Amniotic stem cell (primary cell): Measurements from ENCODE around the gene HECA.
"Not testable (repeated sequence)": the region's sequence is repeated elsewhere in the genome, so short reads cannot be mapped to it uniquely, and the experiment has no call there.

Experiments used
- DNase-seq: peaks from one replicate; lab custom pipeline; 2025; lab: John Stamatoyannopoulos, UW

HECA gene

GRCh38 chr6:139134817-139135577, at the start of gene HECA:
TSS of gene HECA (plus strand) at chr6:139135080. CDS start at chr6:139135397, 317 bp downstream.
- DNase-seq, result peak; percentile 81

- DNase-seq, result no peak
These were observed 43.1 kb upstream of the HECA start for GRCh38 chr6:139091826-139092225.

GRCh38 chr6:139099984-139100383, 34.9 kb upstream of the HECA start:
- DNase-seq, result no peak

GRCh38 chr6:139107051-139107450, 27.8 kb upstream of the HECA start:
- no peak for DNase-seq

- no peak for DNase-seq
These were observed 26.5 kb upstream of the HECA start for GRCh38 chr6:139108378-139108777.

- DNase-seq, result no peak
These were observed 25.3 kb upstream of the HECA start for GRCh38 chr6:139109558-139109957.

- no peak for DNase-seq
These were observed 22.7 kb upstream of the HECA start for GRCh38 chr6:139112146-139112545.

GRCh38 chr6:139112561-139112960, 22.3 kb upstream of the HECA start:
- DNase-seq, result no peak

- no peak for DNase-seq
These were observed 20.1 kb upstream of the HECA start for GRCh38 chr6:139114746-139115145.

- no peak for DNase-seq
These were observed 18.7 kb upstream of the HECA start for GRCh38 chr6:139115989-139116758.

GRCh38 chr6:139117734-139118133, 17.1 kb upstream of the HECA start:
- DNase-seq, result no peak

GRCh38 chr6:139119552-139119951, 15.3 kb upstream of the HECA start:
- DNase-seq, result no peak

GRCh38 chr6:139122823-139123222, 12.1 kb upstream of the HECA start:
- not testable (repeated sequence) for DNase-seq

- no peak for DNase-seq
These were observed 9.8 kb upstream of the HECA start for GRCh38 chr6:139124887-139125672.

GRCh38 chr6:139126255-139126654, 8.6 kb upstream of the HECA start:
- peak; percentile 59 for DNase-seq

- no peak for DNase-seq
These were observed 7.9 kb upstream of the HECA start for GRCh38 chr6:139126931-139127330.

- no peak for DNase-seq
These were observed 5.6 kb upstream of the HECA start for GRCh38 chr6:139129284-139129683.

- no peak for DNase-seq
These were observed 3.1 kb upstream of the HECA start for GRCh38 chr6:139131736-139132280.

- no peak for DNase-seq
These were observed 1.4 kb upstream of the HECA start for GRCh38 chr6:139133262-139134063.

GRCh38 chr6:139134064-139134395, 850 bp upstream of the HECA start:
- no peak for DNase-seq
